Activated CD4-positive, CD25-positive, alpha-beta regulatory T cell treated with anti-CD3 and anti-CD28 coated beads, Interleukin-2, amount 50 U/mL, for 72 hours (primary cell): ENCODE measurements around the gene GLYATL3.

Experiments
- DNase-seq: peaks from one replicate; pipeline ENCODE4 v3.0.0; 2021

Gene GLYATL3

DNA sequence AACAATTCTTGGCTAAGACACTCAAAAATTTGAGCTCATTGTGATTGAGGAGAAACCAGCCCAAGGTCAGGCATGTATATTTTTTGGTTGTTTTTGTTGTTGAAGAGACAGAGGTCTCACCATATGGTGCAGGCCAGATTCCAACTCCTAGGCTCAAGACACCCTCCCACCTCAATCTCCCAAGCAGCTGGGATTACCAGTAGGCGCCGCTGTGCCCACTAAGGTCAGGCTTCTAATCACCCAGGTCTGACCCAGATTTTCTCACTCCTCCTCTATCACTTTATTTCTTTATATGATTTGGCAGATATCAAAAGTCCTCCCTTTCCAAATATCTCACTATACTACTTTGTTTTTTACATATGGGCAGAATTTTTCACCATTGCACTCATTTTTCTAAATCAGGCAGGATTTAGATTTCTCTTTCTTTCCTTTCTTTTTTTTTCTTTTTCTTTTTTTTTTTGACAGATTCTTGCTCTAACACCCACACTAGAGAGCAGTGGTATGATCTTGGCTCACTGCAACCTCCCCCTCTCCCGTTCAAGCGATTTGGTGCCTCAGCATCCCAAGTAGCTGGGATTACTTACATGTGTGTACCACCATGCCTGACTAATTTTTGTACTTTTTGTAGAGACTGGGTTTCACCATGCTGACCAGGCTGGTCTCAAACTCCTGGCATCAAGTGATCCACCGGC, 49.0 kb downstream of the GLYATL3 start:
- DNase-seq = no peak

DNA sequence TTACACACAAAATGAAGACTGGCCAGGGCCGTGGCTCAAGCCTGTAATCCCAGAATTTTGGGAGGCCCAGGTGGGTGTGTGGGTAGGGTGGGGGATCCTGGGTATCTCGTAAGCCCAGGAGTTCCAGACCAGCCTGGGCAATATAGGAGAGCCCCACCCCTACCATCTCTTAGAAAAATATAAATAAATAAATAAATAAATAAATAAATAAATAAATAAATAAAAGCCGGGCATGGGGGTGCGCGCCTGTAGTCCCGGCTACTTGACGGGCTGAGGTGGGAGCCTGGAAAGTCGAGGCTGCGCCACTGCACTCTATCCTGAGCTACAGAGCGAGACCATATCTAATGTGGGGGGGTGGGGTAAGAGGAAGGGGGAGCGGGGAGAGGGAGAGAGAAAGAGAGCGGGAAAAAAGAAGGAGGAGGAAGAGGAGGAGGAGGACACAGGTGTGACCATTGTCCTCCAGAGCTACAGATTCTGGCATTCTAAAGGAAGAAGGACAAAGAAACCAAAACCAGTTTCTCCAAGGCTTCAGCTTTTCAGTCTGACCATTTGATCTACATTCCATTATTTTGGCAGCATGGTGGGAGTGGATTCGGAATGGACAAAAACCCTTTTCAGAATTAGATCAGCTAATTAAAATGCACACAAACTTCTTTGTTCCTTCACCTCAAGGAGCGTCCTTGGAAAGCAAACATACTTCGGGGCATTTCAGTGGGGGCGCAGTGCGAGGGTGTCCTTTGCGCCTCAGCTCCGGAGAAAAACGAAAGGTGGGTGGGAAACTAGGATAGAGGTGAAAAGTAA, 50.2 kb downstream of the GLYATL3 start:
- no peak for DNase-seq

DNA sequence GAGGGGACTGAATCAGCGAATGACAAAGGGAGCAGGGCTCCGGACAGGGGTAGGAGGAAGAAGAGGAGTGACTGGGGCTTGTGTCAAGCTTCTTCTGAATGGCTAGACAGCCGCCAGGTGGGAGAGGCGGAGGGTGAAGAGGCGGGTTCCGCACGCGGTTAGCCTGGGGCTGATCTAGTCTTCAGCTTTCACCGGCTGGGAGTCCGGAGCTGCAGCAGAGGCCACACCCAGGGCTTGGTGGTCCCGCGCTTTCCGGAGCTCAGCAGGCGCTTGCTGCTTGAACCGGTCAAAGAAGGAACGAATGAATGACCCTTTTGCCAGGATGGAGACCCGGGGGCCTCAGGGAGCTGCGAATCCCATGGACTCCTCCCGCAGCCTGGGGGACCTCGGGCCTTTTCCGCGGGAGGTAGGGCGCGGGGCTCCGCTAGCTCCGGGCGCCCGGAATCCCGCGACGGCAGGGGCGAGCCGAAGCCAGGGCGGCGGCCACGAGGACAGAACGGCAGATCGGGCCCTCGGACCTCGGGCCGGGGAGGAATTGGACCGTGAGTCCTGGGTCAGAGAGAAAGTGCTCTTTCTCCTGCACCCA, 50.9 kb downstream of the GLYATL3 start, which contains the start of gene C6orf141:
TSS of gene C6orf141 (plus strand) at position 177 of the 586 bp plus-strand sequence. CDS start at position 302, 125 bp downstream.
- DNase-seq = no peak

DNA sequence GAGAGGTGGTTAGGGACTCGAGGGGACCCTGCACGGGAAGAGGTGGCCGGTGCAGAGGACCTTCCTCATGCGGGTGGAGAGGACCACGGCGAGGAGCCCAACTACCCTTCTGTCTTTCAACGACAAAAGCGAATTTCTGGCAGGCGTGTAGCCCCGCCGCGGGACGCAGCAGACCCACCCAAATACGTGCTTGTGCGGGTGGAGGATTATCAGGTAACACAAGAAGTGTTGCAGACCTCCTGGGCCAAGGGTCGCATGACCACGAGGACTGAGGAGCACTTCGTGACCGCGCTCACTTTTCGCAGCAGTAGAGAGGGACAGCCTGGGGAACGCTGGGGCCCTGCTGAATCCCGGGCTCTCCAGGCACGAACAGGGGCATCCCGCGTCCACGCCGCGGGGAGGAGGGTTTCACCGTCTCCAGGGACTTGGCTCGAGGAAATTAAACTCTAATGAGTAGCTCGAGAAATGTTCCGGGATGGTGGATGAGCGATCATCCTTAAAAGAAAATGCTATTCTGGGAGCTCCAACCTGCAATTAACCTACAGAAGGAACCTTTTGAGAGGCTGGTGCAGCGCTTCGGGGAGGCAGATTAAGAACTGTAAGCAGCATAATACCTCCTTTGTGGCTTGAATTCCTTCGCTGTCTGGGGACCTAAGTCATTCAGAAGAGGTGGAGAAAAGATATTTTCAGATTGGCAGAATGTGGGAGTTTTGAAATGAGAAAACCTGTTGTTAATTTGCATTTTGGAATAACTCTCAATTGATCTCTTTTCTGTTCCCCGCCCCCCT, 51.5 kb downstream of the GLYATL3 start:
- no peak for DNase-seq

DNA sequence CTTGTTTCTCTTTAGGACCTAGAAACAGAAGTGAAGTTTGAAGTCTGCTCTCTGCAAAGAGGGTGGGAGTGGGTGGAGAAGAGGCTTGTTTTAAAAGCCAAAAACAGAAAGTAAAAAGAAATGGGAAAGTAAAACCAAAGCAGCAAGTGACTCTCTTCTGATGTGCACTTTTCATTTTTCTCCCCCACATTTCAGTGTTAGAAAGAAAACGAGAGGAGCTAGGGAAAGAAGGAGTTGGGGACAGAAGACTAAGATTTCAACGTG, 52.1 kb downstream of the GLYATL3 start:
- DNase-seq = no peak

DNA sequence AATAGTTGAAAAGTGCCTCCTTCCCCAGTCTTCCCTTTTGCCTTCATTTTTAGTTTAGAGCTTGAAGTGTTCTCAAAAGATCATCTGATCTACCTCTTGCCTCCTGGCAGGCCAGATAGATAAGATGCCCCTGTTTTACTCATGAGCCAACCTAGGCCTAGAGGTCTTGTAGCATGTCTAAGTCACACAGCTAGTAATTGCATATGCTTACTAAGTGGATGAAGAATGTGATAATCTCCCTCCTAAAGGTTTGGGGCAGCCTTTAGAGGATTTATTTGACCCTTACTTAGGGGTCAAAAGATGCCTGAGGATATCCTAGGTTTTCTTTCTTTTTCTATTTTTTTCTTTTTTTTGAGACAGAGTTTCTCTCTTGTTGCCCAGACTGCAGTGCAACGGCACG, 52.9 kb downstream of the GLYATL3 start:
- DNase-seq = no peak

DNA sequence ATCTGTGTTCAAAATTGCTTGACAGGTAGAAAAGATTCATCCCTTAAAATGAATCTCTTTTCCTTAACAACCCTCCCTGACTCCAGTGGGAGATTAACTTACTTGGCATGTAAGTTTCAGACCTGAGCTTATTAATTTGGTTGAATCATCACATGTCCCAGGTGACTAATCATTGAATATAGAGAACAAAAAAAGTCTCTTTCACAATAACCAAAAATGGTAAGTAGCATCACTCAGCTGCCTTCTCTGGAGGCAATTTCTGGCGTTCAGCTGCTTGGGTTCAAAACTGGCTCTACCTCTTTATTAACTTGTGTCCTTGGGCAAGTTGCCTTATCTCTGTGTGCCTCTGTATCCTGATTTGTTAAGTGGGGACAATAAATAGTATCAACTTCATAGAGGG, 53.7 kb downstream of the GLYATL3 start:
- no peak for DNase-seq

DNA sequence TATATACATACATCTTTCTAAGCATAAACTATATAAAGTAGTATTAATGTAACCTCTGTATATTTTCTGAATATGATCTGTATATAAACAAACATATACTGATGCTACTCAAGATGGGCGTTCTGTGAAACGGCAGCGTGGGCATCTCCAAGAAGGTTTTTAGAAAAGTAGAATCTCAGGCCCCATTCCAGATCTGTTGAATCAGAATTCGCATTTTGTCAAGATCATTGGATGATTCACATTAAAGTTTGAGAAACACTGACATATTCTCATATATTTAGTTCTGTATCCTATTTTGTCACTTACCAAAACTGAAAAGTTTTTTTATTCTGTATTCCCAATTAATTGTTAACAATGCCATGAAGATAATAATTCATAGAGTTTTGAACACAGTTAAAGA, 56.2 kb downstream of the GLYATL3 start:
- DNase-seq = no peak

DNA sequence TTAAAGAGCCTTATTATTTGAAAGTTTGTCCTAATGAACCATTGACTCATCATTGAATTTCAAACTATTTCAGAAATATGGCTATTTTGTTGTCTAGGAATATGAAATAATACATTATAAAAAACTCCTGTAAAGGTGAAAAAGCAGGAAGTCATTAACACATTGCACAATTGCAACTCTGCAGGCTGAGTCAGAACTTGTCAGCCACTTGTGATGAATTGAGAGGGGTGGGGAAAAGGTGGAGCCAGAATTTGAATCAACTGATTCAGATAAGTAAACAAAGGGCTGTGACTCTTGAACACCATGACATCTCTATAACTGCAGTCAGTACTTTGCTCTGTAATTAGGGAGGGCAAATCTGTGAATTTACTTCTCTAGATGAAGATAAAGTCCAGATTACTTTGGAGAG, 56.7 kb downstream of the GLYATL3 start:
- no peak for DNase-seq

DNA sequence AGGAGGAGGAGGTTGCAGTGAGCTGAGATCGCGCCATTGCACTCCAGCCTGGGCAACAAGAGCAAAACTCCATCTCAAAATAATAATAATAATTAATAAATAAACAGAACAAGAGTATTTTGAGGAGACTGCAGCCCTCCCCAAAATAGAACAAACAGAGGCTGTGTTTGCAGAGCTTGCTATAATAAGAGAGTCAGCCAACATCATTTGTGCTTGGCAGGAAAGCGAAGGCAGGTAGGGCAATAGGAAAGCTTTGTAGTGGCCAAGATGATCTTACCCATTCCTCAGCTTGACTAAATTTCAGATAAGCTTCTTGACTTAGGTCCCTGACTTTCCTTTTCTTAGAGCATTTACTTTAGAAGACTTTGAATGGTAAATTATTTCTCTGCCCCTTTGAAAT, 57.5 kb downstream of the GLYATL3 start:
- no peak for DNase-seq

DNA sequence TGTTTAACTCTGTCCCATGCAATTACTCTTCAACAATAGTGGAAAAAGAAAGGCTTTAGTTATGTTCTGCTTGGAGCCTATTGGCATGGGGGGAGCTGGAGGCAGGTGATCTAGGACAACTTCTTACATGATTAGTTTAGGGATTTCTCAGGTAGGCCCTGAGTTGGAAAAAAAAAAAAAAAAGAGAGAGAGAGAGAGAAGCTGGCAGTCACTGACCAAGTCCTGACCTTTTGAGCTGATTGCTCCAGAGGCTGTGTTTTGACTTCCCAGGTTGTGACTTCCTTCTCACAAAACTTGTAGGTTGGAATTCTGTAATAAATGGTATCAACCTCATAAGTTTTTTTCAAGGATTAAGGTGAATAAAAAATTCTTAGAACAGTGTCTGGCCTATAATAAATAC, 58.5 kb downstream of the GLYATL3 start:
- DNase-seq = no peak

DNA sequence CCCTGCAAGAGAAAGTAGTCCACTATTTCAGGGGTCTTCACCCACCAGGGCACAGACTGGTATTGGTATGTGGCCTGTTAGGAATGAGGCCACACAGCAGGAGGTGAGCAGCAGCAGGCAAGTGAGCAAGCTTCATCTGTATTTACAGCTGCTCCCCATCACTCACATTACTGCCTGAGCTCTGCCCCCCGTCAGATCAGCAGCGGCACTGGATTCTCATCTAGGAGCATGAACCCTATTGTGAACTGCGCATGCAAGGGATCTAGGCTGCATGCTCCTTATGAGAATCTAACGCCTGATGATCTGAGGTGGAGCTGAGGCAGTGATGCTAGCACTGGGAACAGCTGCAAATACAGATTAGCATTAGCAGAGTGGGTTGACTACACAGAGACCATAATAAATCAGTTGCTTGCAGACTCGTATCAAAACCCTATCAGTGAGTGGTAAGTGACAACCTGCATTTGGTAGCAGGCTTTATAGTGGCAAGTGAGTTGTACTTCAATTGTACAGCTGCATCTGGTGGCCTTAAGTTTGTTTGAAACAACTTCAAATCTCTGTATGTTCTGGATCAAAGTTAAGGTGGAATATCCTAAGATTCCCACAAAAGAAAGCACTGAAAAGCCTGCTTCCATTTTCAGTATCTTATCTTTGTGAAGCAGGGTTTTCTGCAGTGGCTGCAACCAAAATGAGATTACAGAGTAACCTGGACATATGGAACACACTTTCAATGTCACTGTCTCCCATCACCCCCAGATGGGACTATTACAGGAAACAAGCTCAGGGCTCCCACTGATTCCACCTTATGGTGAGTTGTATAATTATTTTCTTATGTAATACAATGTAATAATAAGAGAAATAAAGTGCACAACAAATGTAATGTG, 63.5 kb downstream of the GLYATL3 start:
- DNase-seq = no peak

DNA sequence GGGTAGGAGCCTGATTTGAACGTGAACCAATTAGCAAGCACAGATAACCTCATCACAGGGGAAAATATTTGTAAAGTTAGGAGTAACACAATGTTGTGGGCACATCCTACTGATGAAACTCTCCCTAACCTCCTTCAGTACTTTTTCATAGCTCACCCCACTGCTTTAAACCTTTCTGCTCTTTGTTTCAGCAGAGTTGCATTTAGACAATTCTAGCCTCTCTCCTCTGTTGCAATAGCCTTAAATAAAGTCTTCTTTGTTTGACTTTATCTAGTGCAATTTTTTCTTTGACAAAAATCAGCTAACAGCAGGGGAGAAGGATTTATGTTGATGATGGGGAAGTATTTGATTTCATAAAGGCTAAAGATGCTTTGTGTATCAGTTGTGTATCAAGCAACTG, 64.8 kb downstream of the GLYATL3 start:
- no peak for DNase-seq

DNA sequence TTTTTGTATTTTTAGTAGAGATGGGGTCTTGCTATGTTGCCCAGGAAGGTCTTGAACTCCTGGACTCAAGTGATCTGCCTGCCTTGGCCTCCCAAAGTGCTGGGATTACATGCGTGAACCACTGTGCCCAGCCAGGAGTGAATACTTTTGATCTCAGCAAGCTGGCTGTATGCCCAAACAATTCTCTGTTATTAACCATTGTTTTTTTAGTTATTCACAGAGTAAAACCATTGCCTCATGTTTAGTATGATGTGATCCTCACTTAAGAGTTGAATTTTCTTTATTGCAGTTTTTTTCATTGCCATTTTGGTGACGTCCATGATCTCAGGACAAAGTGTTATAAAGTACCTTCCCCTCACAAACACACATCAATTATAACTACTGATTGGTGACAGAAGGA, 65.5 kb downstream of the GLYATL3 start:
- DNase-seq = no peak

DNA sequence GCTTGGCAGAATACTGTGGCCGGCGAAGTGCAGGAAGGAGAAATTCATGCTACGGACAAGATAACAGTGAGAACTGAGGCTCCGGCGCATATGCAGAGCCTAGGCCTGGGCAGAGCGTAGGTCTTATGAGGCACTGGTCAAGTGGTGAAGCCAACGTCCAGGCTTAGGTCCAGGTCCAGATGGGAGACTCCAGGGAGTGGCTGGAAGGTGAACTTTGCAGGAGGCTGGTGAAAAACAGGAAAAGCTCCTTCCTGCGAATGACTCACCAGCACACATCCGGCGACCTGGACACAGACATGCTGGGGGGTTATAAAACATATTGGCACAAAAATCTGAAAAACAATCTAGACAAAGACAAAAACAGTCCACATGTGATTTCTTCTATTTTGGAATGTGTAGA, 66.1 kb downstream of the GLYATL3 start:
- DNase-seq = no peak

DNA sequence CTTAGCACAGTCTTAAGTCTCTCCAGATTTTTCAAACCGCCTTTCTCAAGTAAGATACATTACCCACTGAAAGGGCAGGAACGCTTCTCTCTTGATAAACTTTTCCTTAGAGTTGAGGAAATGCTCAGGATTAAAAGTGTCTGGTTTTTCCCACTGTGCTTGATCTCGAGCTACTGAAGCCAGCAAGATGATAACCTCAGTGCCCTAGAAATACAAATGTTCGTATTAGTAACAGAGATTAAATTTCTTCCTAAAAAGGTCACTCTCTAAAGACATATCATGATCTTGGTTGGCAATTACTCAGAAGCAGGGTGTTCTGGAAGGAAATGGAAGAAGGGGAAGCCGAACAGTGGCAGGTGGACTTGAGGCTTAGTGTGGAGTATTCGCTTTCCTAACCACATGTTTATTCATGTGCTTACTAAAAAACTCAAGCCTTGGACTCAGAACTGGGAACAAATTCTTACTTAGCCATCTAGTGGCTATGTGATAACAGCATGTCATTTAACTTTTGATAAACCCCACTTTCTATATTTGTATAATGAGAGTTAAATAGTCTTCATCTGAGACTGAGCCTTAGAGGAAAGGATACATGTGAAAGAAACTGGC, 70.9 kb downstream of the GLYATL3 start:
- no peak for DNase-seq

DNA sequence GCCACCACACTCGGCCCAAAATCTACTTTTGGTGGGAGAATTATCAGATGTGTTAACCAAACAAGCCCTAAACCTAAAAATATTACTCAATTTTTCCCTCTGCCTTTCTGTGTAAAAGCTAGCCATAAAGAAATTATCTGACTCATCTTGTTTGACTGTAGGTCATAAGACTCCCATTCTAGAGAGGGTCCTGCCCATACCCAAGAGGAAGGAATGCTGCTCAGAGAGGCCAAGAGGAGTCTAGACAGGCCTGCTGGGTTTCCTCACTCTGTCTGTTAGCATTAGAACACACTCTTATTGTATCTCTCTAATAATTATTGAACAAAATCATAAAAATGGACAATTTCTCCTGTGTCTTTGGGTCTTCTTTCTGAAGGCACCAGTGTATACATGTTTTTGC, 76.9 kb downstream of the GLYATL3 start:
- no peak for DNase-seq
